GM19463 (cell line): ENCODE results near the gene ZNF618.
"Not testable (repeated sequence)": the region's sequence is repeated elsewhere in the genome, so short reads cannot be mapped to it uniquely, and the experiment has no call there.

Source experiments
- ATAC-seq: cut with Tn5 transposase; IDR thresholded peaks from one replicate; pipeline ENCODE4 v1.9.1; 2021; ENCODE audit warnings: mild to moderate bottlenecking, moderate library complexity; ENCODE audit not compliant: unreplicated experiment

ZNF618 gene

GRCh38 chr9:114076237-114077161 lies 200.4 kb downstream of the ZNF618 start:
- no peak for ATAC-seq

- ATAC-seq = no peak
Observed at GRCh38 chr9:114077162-114077837, 201.2 kb downstream of the ZNF618 start.

- ATAC-seq = no peak
Observed at GRCh38 chr9:114078021-114078780, 202.1 kb downstream of the ZNF618 start, which contains the start of gene AMBP. AMBP (minus strand) TSS chr9:114078300; CDS start chr9:114078209, 91 bp downstream.

GRCh38 chr9:114078781-114079156 lies 202.7 kb downstream of the ZNF618 start:
- ATAC-seq = no peak

GRCh38 chr9:114080195-114080772 lies 204.2 kb downstream of the ZNF618 start:
- ATAC-seq = no peak

- ATAC-seq = no peak
Observed at GRCh38 chr9:114080773-114081440, 204.8 kb downstream of the ZNF618 start.

GRCh38 chr9:114081441-114082016 lies 205.4 kb downstream of the ZNF618 start:
- ATAC-seq = no peak

GRCh38 chr9:114082017-114082762 lies 206.1 kb downstream of the ZNF618 start:
- peak; percentile 81 for ATAC-seq

GRCh38 chr9:114082763-114083412 lies 206.8 kb downstream of the ZNF618 start:
- not testable (repeated sequence) for ATAC-seq

- no peak for ATAC-seq
Observed at GRCh38 chr9:114083666-114084065, 207.6 kb downstream of the ZNF618 start.

- ATAC-seq = no peak
Observed at GRCh38 chr9:114084282-114085073, 208.4 kb downstream of the ZNF618 start.

GRCh38 chr9:114085387-114085789 lies 209.3 kb downstream of the ZNF618 start:
- no peak for ATAC-seq

- ATAC-seq = no peak
Observed at GRCh38 chr9:114086009-114086408, 209.9 kb downstream of the ZNF618 start.

GRCh38 chr9:114086607-114087006 lies 210.5 kb downstream of the ZNF618 start:
- ATAC-seq = no peak

- no peak for ATAC-seq
Observed at GRCh38 chr9:114087721-114088120, 211.6 kb downstream of the ZNF618 start.

- ATAC-seq = no peak
Observed at GRCh38 chr9:114088571-114089170, 212.6 kb downstream of the ZNF618 start.

- no peak for ATAC-seq
Observed at GRCh38 chr9:114089206-114089840, 213.2 kb downstream of the ZNF618 start.
